Aorta (tissue), 5 donors: ENCODE measurements around the gene ATG7. TPM values are rescaled to one million over a fixed set of nuclear protein-coding genes. Genes with fewer than 3 reads are reported as not detected.

Source experiments
- ATAC-seq: fragments of 200-7000 bp; cut with Tn5 transposase; one replicate; pipeline ENCODE4 v1.9.1; 2022; ENCODE audit warnings: moderate library complexity; ENCODE audit not compliant: low FRiP score
- DNase-seq, 2 donors: peaks; one replicate each; pipeline ENCODE4 v3.0.0-alpha.2; 2020
- H3K27ac ChIP-seq, 2 donors: one replicate each; pipeline ENCODE4 v1.5.1; 2013; ENCODE audit warnings: low read length in 2 of 2, mild to moderate bottlenecking in 2 of 2, moderate library complexity in 2 of 2, control low read depth in 1 of 2, inconsistent platforms in 1 of 2, low read depth in 1 of 2
- H3K27me3 ChIP-seq, 2 donors: one replicate each; pipeline ENCODE4 v1.6.1; 2013; ENCODE audit warnings: control low read depth in 1 of 2, low read length in 1 of 2, mild to moderate bottlenecking in 1 of 2, moderate library complexity in 1 of 2; ENCODE audit not compliant: insufficient read depth in 2 of 2, control insufficient read depth in 1 of 2
- H3K36me3 ChIP-seq, 2 donors: one replicate each; pipeline ENCODE4 v1.6.1; 2013; ENCODE audit warnings: control low read depth in 1 of 2, low read length in 1 of 2, mild to moderate bottlenecking in 1 of 2; ENCODE audit not compliant: insufficient read depth in 2 of 2, control insufficient read depth in 1 of 2
- H3K4me1 ChIP-seq, 2 donors: one replicate each; pipeline ENCODE4 v1.6.1; 2013; ENCODE audit warnings: low read length in 2 of 2, control low read depth in 1 of 2, mild to moderate bottlenecking in 1 of 2, moderate library complexity in 1 of 2; ENCODE audit not compliant: insufficient read depth in 2 of 2, control insufficient read depth in 1 of 2
- H3K4me3 ChIP-seq, 2 donors: one replicate each; pipeline ENCODE4 v1.5.1; 2013; ENCODE audit warnings: low read length in 2 of 2, control low read depth in 1 of 2, mild to moderate bottlenecking in 1 of 2
- H3K9me3 ChIP-seq: one replicate; pipeline ENCODE4 v1.6.1; 2013; ENCODE audit warnings: mild to moderate bottlenecking, low read length; ENCODE audit not compliant: control insufficient read depth
- WGBS, 2 donors: extraction: QIAGEN DNeasy Blood & Tissue Kit; methylation state at CpG; one replicate each; pipeline ENCODE4 v1.1.7; 2013; 5-methylcytosine and 5-hydroxymethylcytosine counted together
- intact Hi-C, 2 donors: fragments of 100-400 bp; cut with DNase I; formaldehyde crosslinking; loops; one replicate each; pipeline versions ENCODE4 v1.14.2 to v1.15.0; 2022
- polyA plus RNA-seq, 2 donors: library from polyadenylated mRNA; stranded (reverse); fragments of 200-250 nt; gene quantifications; one replicate each; pipeline ENCODE4 v1.2.3, GENCODE V29; 2013
- total RNA-seq, 2 donors: library from RNA; stranded (reverse); fragmentation: NEBNext Ultra II Directional; extraction: Animal tissue kit (Norgen Biotek cat#: 25700); gene quantifications; one replicate each; pipeline ENCODE4 v1.2.1, GENCODE V29; 2021
- donor health status: healthy with polysubstance abuse.
- donor health status: Bipolar disorder and iron deficiency.
- donor health status: DM: no; HTN: no; CAD: no.
- donor health status: DM: no; HTN: no; CAD: no.
- donor health status: DM: yes; HTN: yes; CAD: no.

ATG7 gene
- total and polyA plus RNA-seq, 4 donors: 5.1 to 84.1 (median 29.1) TPM

DNA sequence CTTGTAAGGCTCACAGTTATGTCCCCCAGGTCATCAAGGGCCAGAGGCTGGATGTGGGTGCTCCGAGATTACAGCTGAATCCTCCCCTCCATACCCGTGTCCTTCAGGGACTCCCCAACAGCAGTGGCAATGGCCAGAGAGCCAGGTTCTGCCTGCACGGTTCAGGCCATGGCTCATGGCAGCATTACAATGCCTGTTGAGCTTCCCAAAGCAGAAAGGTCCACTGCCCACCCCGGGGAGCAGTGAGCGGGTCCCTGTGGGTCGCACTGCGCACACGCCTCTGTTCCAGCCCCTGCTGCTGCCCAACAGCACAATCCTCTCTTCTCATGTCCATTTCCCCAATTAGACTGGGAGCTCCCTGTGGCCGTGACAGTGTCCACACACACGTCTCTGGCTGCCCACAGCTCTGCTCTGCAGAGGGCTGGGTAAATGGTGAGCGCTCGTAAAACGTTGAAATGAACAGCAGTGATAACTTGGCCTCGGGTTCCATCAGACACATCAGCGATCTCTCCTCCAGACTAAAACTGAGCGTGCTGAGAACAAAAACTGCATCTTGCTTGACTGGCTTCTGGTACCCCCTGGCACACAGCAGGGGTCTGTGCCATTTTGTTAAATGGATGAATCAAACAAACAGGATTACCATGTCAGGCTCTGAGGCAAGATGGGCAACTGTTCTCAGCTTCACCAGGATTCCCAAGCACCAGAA, 291.1 kb downstream of the ATG7 start:
- WGBS, 2 donors: 87 to 90% methylated on average over 16 of the region's 16 CpGs
- H3K4me1 ChIP-seq: no peaks in the 10 kb centered on the region
- no peaks in the 10 kb centered on the region for H3K9me3 ChIP-seq
- no peak for ATAC-seq
- H3K27me3 ChIP-seq: no peaks in the 10 kb centered on the region
- no peak overlapping the region for H3K27ac ChIP-seq
- DNase-seq: no peak
- intact Hi-C loops: no loop called here
- no peaks in the 10 kb centered on the region for H3K36me3 ChIP-seq
- H3K4me3 ChIP-seq: no peak overlapping the region

DNA sequence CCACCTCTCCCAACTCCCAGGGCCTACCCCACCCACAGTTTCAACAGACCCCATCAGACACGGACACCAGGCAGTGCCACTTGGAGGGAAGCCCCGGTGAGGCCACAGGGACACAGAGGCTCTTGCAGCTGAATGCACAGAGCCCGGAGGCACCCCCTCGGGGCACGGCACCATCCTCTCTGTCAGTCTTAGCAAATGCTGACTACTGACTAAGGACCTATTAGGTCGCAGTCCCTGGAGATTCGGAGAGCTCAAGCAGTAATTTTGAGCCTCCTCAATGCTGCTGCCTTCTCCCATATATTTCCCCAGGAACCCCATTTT, 291.6 kb downstream of the ATG7 start:
- Histone ChIP-seq H3K4me1 (no peaks in the 10 kb centered on the region), H3K9me3 (no peaks in the 10 kb centered on the region), H3K27ac (no peak overlapping the region), H3K27me3 (no peaks in the 10 kb centered on the region), H3K36me3 (no peaks in the 10 kb centered on the region), H3K4me3 (no peak overlapping the region)
- WGBS, 2 donors: 79 to 90% methylated on average over 7 of the region's 7 CpGs
- peak in 1 of 2 donors; percentile 66 for DNase-seq
- intact Hi-C loops: no loop called here
- ATAC-seq: no peak

DNA sequence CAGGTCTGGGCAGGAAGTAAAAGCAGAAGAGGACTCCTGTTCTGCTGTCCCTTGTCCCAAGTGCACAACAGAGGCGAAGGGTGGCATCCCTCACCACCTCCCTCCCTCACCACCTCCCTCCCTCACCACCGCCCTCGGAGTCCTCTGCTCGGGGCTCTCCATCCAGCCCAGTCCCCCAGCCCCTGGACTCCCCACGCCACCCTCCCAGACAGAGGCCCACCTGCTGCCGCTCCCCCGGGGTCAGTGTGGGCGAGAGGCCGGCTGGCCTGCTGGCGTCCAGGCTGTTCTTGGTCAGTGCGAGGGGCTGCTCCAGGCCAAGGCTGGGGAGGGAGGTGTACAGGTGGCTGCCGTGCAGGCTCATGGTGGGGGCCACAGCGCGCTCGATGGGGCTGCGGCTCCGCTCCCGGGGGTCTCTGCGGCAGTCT, 292.4 kb downstream of the ATG7 start:
- Histone ChIP-seq H3K4me1 (no peaks in the 10 kb centered on the region), H3K27me3 (no peaks in the 10 kb centered on the region), H3K36me3 (no peaks in the 10 kb centered on the region), H3K27ac (no peak overlapping the region), H3K9me3 (no peaks in the 10 kb centered on the region), H3K4me3 (no peak overlapping the region)
- ATAC-seq (no peak), DNase-seq (peak in 1 of 2 donors; percentile 72)
- intact Hi-C loops: loop anchor here (5.0 kb wide), 4 partner anchors 38 to 97 kb away; partner anchors contain the start of gene VGLL4 (in 1 of the 2)
- WGBS, 2 donors: 77 to 88% methylated on average over 19 of the region's 19 CpGs

DNA sequence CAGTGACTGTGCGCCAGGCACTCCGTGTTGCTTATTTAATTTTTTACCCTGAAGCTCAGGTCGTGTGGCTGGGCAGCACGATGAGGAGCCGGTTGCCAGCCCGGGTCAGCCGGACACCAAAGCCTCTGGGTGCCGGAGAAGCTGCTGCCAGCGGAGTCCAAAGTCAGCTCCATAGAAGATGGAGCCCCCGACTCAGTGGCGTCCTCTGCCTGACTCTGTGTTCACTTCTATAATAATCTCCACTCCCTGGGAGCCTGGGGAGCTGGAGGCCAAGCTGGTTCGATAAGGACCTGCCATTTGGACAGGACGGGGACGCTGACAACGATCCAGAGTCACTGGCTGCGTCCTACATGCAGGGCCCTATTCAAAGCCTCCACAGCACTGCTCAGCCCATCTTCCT, 292.9 kb downstream of the ATG7 start:
- H3K4me3 ChIP-seq: no peak overlapping the region
- no peaks in the 10 kb centered on the region for H3K27me3 ChIP-seq
- ATAC-seq (no peak), DNase-seq (no peak)
- no peak overlapping the region for H3K27ac ChIP-seq
- intact Hi-C loops: loop anchor here (5.0 kb wide), 4 partner anchors 37 to 98 kb away; partner anchors contain the start of gene VGLL4 (in 1 of the 2)
- H3K4me1 ChIP-seq: peaks cover 0 to under 1% of the 10 kb centered on the region in 2 donors
- H3K36me3 ChIP-seq: no peaks in the 10 kb centered on the region
- H3K9me3 ChIP-seq: no peaks in the 10 kb centered on the region
- WGBS, 2 donors: 31 to 43% methylated on average over 16 of the region's 16 CpGs

DNA sequence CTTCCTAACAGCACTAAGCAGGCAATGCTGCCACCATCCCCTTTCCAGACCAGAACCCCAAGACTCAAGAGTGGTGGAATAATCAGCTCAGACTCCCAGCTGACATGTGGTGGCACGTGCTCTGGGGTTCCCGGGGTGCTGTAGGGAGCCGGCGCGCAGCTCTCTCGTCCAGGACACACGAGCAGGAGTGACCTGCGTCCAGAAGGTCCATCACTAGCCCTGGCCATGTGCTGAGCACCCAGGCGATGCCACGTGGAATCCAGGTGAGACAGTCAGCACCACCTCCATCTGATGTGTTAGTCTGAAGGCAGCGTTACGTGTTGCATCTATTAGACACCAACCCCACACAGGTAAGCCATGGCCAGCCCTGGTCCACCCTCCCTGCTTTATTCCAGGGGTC, 293.3 kb downstream of the ATG7 start:
- 88 to 90% methylated on average over 12 of the region's 12 CpGs for WGBS, 2 donors
- no peak overlapping the region for H3K27ac ChIP-seq
- intact Hi-C loops: loop anchor here (5.0 kb wide), 4 partner anchors 37 to 98 kb away; partner anchors contain the start of gene VGLL4 (in 1 of the 2)
- DNase-seq: no peak
- no peak overlapping the region for H3K4me3 ChIP-seq
- H3K27me3 ChIP-seq: no peaks in the 10 kb centered on the region
- H3K36me3 ChIP-seq: no peaks in the 10 kb centered on the region
- peaks cover 0 to 2% of the 10 kb centered on the region in 2 donors for H3K4me1 ChIP-seq
- no peaks in the 10 kb centered on the region for H3K9me3 ChIP-seq
- no peak for ATAC-seq

DNA sequence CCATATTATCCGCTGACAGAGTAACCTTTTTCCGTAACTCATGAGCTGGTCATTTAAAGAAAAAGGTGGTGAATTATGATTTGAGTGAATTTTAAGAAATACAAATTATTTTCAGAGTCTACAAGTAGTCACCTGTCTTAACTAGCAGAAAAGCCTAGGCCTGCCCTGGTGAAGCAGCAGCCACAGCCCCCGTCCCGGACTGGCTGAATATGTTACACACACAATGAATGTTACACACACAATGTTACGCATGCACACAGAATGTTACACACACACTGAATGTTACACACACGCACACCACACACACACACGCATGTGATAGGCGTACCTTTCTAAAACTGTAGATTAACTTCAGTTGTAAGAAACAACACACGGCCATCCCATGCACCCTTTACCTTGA, 293.7 kb downstream of the ATG7 start:
- Histone ChIP-seq H3K36me3 (no peaks in the 10 kb centered on the region), H3K4me1 (peaks cover 0 to 2% of the 10 kb centered on the region in 2 donors), H3K27ac (no peak overlapping the region), H3K4me3 (no peak overlapping the region), H3K27me3 (no peaks in the 10 kb centered on the region), H3K9me3 (no peaks in the 10 kb centered on the region)
- no peak for DNase-seq
- 93 to 96% methylated on average over 9 of the region's 9 CpGs for WGBS, 2 donors
- intact Hi-C loops: loop anchor here (5.0 kb wide), 4 partner anchors 36 to 99 kb away; partner anchors contain the start of gene VGLL4 (in 1 of the 2)
- no peak for ATAC-seq

DNA sequence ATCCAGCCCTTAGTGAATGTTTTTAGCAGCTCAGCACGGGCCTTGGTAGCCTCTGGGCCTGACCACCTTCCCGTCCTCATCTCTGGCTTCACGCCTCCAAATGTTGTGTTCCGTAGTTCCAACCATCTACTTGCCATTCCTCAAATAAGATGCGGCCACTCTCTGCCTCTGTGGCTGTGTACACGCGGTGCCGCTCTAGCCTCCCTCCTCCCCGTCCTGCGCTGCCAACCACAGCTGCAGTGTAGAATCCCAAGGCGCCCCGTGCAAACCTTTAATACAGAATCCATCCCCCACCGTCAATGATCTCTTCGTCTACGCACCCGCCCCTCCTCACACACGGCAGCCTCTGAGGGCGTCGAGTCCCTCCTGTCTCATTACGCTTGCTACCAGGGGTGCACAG, 294.3 kb downstream of the ATG7 start:
- no peak overlapping the region for H3K4me3 ChIP-seq
- no peaks in the 10 kb centered on the region for H3K36me3 ChIP-seq
- intact Hi-C loops: loop anchor here (5.0 kb wide), 4 partner anchors 36 to 99 kb away; partner anchors contain the start of gene VGLL4 (in 1 of the 2)
- 85 to 90% methylated on average over 20 of the region's 20 CpGs for WGBS, 2 donors
- no peak for ATAC-seq
- peak overlapping the region in 1 of 2 donors; percentile 34 for H3K27ac ChIP-seq
- DNase-seq: no peak
- H3K27me3 ChIP-seq: no peaks in the 10 kb centered on the region
- no peaks in the 10 kb centered on the region for H3K9me3 ChIP-seq
- peaks cover 0 to 2% of the 10 kb centered on the region in 2 donors for H3K4me1 ChIP-seq

DNA sequence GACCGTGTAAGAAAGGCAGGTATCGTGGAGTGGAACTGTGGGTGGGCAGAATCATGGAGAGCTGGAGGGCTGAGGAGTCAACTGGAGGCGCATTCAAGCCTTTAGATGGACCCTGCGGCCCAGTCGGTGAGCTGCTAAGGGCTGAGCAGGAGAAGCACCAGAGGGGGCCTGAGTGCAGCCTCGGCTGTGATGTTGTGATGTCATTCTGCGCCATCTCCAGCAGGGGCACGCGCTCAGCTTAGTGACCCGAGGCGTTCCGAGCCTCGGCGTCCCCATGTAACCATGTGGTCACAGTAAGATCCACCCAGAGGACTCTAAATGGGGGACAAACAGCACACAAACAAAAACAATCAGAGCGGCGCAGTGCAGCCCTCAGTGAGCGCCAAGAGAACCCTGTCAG, 294.7 kb downstream of the ATG7 start:
- Histone ChIP-seq H3K27ac (peak overlapping the region in 1 of 2 donors; percentile 34), H3K4me3 (no peak overlapping the region), H3K4me1 (peaks cover 0 to 2% of the 10 kb centered on the region in 2 donors), H3K27me3 (no peaks in the 10 kb centered on the region), H3K36me3 (no peaks in the 10 kb centered on the region), H3K9me3 (no peaks in the 10 kb centered on the region)
- DNase-seq (no peak), ATAC-seq (no peak)
- intact Hi-C loops: loop anchor here (5.0 kb wide), 4 partner anchors 35 to 100 kb away; partner anchors contain the start of gene VGLL4 (in 1 of the 2)
- 85 to 86% methylated on average over 17 of the region's 17 CpGs for WGBS, 2 donors
